Measurements from ENCODE around the gene AP2A1.

- TF ChIP-seq CTCF (IDR thresholded peaks at IDR 0.05; ENCODE audit: insufficient read depth, low read depth, low read length) (no peak), EZH2 (IDR thresholded peaks at IDR 0.05; ENCODE audit: insufficient read depth, low read length) (no peak)
Observed at GRCh38 chr19:49843265-49843664, 76.5 kb downstream of the AP2A1 start.

All from astrocyte (in vitro differentiated cells and primary cell).